Left lobe of liver (tissue), 2 donors: ENCODE measurements around the gene SPATA12. TPM values are rescaled to one million over a fixed set of nuclear protein-coding genes. Genes with fewer than 3 reads are reported as not detected.
A peak's percentile ranks its signal among the peaks of the same experiment; 100 is the strongest.

Experiments
- ATAC-seq: fragments of 200-7000 bp; cut with Tn5 transposase; one replicate; pipeline ENCODE4 v1.9.1; 2020; ENCODE audit warnings: mild to moderate bottlenecking, moderate library complexity
- DNase-seq: peaks from one replicate; pipeline ENCODE4 v3.0.0-alpha.2; 2020; ENCODE audit warnings: low spot score
- total RNA-seq: library from RNA; stranded (reverse); gene quantifications from one replicate; pipeline ENCODE4 v1.2.1, GENCODE V29; 2021
- donor health status: DM: no; HTN: no; CAD: no; lungs with moderate emphysema.
- donor health status: DM: no; HTN: yes; CAD: no.

SPATA12 gene, protein sequence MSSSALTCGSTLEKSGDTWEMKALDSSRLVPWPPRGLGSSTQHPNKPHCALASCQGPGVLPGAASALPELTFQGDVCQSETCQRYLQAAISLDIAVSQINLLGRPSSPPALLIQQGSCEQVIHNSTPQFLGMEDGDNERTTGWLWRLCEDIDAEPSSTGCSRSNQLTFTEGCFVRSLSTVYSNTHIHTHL
- total RNA-seq, result not detected

DNA sequence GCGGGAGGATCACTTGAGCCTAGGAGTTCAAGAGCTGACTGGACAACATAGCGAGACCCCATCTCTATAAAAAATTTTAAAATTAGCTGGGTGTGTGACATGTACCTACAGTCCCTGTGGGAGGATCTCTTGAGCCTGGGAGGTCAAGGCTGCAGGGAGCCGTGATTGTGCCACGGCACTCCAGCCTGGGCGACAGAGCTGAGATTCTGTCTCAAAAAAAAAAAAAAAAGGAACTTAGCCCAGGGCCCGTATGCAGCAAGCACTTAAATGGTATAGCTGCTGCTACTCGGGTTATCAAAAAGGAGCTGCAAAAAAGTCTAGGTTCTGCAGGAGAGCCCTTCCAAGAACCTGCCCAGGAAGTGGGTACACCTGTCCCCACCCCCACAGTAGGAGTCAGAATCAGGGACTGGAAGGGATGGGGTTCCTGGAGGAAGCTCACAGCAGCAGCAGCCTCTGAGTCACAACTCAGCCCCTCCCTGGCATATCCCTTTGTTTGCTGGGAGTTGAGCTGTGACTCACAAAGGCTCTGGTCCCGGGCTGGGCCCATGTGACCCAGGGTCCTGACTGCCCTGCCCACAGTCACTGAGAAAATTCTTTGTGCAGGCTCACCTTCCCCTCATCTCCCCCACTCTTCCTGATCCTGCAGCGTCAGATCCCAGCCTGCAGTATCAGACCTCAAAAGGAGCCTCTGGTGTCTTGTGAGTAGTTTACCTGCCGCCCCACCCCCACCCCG, at the start of gene SPATA12:
TSS of gene SPATA12 (plus strand) at position 576 of the 733 bp plus-strand sequence. CDS start 13,031 bp downstream, outside the sequence.
- DNase-seq (no peak), ATAC-seq (peak; percentile 54)

DNA sequence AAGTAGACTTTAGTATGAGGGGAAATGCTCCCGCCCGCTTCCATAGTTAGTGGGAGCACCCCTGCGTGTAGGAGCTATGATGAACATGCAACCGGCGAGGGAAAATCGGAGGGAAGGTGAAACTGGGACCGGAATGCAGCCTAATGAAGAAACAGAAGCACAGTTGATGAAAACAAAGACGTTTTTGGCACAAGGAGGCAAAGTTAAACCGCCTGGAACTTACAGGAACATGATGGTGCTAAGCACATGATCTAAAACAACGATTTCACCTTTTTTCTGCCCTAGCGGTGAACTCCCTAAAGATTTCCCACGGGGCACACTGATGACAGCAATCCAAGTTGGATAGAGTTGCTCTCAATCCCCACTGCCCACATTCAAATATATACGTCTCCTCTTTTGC, 49.4 kb upstream of the SPATA12 start:
- DNase-seq (no peak), ATAC-seq (no peak)

DNA sequence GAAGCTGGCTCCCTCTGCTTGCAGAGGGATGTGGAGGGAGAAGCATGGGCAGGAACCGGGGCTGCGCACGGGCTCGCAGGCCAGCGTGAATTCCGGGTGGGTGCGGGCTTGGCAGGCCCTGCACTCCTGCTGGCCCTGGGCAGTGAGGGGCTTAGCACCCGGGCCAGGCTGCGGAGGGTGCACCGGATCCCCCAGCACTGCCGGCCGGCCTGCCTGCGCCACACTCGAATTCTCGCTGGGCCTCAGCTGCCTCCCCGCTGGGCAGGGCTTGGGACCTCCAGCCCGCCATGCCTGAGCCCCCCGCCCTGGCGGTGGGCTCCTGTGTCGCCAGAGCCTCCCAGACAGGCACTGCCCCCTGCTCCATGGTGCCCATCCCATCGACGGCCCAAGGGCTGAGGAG, 47.6 kb upstream of the SPATA12 start:
- ATAC-seq (no peak), DNase-seq (no peak)

DNA sequence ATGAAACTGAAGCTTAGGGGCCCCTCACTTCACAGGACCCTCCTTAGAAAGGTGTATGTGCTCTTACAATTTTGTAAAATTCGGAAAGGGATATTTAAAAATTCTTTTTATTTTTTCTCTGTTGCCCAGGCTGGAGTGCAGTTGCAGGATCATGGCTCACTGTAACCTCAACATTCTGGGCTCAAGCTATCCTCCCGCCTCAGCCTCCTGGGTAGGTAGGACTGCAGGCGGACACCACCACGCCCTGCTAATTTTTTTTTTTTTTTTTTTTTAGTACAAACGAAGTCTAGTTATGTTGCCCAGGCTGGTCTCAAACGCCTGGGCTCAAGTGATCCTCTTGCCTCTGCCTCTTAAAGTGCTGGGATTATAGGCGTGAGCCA, 45.1 kb upstream of the SPATA12 start:
- DNase-seq, result no peak
- ATAC-seq, result no peak

DNA sequence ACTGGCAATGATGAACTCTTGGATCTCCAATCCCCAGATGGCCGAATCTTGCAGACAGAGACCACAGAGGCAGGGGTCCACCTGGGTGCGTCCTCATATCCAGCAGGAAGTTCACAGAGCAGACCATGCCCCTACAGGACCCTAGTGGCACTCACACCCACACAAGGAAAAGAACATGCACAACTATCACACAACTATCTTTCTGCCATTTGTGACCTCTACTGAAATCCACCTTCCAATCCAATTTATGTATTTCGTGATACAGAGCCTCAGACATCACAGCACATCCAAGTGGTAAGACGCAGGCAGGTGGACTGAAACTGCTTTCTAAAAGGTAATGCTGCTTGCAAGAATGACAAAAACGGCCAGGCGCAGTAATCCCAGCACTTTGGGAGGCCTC, 44.6 kb upstream of the SPATA12 start:
- ATAC-seq (no peak), DNase-seq (no peak)

DNA sequence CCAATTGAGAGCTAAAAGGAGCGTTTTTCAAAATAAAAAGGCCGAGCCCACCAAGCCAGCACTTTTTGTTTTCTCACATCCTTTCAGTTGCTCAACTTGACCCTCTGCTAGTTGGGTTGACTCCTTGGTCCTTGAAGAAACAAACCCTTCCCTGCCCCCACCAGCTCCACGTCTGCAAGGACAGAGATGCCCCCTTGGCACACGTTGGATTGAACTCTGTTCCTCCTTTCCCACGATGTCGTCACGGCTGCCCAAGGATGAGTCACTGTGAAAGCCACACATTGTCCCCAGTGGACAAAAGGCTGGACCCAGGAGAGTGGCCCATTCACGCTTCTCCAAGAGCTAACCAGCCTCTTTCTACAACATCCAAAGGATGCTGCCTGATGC, 43.0 kb upstream of the SPATA12 start:
- ATAC-seq, result no peak
- no peak for DNase-seq

DNA sequence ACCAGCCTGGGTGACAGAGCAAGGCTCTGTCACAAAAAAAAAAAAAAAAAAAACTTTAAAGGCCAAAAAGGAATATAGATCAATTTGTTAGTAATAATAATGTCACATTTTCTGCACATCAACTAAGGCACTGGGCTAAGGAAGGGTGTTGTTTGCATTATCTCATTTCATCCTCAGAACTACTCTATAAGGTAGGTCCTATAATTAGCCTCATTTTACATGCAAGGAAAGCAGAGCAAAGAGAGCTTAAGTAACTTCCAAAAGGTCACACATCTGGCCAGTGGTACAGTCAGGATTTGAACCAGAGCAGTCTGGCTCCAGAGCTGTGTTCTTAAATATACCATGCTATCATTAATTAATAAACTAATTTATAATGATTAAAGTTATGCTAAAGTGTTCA, 42.2 kb upstream of the SPATA12 start:
- DNase-seq (no peak), ATAC-seq (no peak)

DNA sequence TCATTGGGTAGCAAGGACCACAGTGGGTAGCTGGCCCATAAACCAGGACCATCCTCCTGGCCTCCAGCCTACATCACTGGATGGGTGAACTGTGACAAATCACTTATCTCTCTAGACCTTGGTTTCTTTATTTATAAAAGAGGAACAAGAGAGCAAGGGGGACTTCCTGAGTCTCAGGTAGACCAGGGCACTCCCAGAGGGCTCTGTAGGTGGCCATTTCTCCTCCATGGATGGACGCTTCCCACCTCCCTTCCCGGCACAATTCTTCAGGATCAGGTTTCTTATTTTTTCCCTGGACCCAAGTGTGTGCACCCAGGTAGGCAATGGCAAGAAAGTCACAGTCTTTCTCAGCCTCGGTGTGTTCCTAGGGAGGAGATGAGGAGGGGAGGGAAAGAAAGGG, 41.4 kb upstream of the SPATA12 start:
- DNase-seq (no peak), ATAC-seq (no peak)

DNA sequence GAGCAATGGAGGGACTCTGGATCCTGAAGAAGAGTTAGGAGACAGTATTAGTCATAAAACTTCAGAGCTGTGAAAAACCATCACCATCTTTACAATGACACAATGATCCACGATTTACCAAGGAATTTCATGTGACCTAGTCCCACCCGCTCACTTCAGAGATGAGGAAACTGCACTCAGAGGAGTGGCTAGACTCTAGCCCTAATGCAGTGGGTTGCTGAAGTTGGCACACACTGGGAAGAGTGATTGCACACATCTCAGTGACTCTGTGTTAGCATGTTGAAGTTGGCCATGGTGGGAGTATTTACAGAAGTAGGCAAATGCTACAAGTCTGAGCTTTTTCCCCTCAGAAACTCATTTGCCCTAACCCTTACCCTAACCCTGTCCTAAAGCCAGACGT, 35.2 kb upstream of the SPATA12 start:
- ATAC-seq (no peak), DNase-seq (no peak)

DNA sequence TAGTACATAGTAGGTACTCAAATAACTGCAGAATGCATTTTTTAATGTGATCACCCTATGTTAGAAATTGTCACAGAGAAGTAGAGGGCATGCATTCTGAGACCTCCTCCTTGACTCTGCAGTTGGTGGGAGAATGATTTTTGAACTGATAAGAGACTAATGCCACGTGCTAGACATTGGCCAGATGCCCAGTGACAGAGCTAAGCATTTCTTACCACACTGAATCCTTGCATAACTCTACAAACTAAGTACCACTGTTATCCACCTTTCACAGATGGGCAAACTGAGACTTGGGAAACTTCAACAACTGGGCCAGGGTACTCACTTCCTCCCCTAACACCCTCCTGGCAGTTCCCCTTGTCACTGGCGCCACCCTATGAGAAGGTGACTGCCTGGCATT, 33.5 kb upstream of the SPATA12 start:
- DNase-seq, result no peak
- ATAC-seq, result no peak

DNA sequence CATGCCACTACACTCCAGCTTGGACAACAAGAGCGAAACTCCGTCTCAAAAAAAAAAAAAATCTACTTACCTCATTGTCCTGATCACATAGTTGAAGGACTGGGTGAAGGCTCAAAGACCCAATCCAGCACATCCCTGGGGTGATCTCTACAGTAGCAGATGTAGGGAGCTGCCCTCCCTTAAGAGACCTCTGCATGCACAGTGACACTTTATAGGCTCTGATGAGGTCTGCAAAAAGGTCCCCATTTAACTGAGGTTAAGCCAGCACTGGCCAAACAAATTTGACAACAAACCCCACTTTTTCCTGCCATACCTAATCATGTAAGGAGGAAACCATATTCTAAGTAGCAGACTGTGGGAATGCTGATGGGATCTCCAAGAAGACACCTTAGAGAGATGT, 31.1 kb upstream of the SPATA12 start:
- ATAC-seq (no peak), DNase-seq (no peak)

DNA sequence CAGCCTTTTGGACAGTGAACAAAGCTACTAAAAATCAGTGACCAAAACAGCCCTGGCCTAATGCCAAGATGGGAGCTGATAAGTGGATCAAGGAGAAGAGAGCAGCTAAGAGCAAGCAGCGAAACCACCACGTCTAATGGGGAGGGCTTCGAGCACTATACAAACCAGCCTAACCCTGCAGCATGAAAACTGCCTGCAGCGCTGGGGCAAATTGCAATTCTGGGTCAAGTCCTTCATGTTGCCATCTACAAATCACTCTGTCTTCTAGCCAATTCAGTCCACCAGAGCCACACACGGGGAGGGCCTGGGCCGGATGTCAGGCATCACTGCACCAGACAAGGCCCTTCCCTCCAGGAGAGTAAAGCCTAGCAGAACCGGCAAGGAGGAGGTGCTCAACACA, 30.5 kb upstream of the SPATA12 start:
- DNase-seq, result no peak
- ATAC-seq, result no peak

DNA sequence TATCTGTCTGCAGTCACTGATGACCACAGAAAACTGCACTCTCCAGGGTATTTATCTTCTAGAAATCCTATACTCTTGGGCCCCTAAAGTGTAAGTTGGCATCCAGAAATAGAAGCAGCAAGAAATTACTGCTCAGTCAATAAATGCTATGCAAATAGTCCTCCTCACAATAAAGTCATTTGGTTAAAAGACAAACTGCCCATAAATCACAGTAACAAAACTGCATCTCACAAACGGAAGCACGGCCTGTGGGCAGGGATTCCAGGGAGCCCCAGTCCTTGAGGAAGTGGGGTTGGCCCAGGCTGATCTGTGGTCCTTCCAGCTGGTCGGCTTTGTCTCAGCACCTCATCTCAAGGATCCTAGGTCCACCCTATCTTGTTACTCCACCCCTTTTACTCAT, 29.7 kb upstream of the SPATA12 start:
- DNase-seq (no peak), ATAC-seq (no peak)

DNA sequence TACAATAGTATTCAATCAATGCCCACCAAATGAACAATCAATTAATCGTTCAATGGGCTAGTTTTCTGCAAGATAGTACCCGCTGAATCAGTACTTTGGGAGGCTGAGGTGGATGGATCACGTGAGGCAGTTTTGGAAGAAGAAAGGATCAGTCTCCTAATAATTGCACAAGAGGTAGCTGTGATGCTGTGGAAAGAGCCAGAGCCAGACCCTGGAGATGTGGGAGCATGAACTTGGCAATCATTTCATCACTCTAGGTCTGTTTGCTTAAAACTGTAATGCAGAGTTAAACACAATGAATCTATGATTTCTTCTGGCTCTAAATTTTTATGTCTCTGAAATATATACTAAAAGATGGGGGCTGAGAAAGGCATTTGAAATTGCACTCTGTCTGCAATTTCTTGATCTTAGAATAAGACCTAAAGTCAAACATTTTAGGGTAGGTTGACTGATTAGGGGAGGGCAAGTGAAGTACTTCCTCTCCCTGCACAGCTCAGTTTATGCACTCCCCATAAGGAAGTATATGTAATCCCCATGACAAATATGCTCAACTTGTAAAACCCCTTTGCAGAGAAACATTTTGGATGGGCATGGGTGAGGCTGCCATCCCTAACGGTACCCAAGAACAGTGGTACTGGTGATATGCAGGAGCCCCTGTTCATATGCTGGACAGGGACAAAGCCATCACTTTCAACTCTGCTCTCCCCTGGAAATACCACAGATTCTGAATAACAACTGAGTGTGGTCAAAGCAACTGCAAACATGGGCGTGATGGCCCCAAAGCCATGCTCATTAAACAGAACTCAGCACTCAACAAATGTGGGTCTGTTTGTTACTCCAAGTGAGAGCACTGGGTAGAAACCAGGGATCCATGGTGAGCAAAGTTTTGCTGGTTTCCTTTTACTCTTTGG, 28.6 kb upstream of the SPATA12 start:
- ATAC-seq, result no peak
- DNase-seq, result no peak

DNA sequence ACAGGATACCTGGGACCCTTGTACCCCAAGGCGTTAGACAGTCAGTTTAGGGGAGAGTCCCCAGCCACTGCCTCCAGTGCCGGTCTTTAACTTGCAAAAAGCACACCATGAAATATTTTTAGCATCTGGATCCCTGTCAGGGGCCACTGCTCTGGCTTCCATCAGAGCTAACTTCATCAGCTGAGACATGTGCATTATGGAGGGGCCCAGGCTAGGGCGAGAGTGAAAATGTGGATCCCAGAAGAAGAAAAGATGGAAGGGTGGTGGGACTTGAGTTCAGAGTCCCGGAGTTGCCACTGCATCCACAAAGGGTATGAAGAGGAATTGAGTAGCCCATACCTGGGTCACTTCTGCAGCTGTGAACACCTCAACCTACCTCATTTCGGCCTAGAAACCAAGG, 23.5 kb upstream of the SPATA12 start:
- no peak for ATAC-seq
- no peak for DNase-seq

DNA sequence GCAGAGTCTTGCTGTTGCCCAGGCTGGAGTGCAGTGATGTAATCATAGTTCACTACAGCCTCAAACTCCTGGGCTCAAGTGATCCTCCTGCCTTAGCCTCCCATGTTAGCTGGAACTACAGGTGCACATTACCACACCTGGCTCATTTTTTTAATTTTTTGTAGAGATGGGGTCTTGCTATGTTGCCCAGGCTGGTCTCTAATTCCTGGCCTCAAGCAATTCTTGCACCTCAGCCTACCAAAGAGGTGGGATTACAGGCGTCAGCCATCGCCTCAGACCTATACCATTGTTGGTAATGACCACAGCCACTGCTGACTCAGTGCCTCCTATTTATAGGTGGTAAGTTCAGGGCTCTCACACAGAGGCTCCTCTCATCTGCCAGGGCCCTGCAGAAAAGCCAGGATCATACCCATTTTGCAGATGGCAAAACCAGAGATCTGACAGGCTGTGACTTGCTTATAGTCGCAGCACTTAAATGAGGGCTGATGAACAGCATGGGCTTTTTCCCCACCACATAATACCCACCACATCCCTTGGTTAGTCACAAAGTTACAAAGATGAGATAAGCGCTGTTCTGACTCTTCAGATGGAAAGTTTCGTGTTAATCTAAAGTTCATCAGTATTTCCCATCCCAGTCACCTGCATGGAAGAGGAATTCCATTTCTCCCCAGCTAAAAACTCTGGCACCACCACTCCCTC, 21.8 kb upstream of the SPATA12 start:
- ATAC-seq (no peak), DNase-seq (no peak)

DNA sequence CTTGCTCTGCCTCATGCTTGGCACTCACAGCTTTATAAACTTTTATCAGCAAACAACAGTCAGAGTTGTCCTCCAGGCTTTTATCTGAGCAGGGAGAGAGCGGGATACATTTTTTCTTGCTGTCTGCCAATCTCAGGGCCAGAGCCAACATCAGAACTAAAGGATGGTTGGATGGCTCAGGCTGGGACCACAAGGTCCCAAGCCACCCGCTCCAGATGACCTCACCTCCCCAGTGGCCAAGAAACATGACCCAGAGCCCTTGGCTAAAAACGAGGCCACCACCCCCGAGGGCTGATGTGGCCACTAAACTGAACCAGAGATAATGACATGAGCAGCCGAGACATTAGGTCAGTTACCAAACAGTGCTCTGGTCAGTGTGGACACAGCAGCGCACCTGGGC, 18.8 kb upstream of the SPATA12 start:
- no peak for ATAC-seq
- no peak for DNase-seq

DNA sequence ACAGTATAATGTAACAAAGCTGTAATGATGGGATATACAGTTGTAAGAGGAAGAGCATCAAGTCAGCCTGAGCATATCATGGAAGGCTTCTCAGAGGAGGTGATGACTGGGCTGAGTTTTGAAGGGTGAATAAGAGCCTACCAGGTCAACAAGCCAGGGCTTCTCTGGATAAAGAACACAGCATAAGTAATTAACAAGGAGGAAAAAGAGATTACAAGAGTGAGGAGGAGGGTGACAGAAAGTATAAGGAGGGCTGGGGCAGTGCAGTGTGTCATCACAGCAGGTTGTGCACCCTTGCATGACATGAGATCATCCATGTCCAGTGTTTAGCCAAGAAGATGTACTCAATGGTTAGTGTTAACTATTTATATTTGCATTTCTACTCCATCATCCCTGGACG, 16.9 kb upstream of the SPATA12 start:
- no peak for DNase-seq
- ATAC-seq, result no peak

DNA sequence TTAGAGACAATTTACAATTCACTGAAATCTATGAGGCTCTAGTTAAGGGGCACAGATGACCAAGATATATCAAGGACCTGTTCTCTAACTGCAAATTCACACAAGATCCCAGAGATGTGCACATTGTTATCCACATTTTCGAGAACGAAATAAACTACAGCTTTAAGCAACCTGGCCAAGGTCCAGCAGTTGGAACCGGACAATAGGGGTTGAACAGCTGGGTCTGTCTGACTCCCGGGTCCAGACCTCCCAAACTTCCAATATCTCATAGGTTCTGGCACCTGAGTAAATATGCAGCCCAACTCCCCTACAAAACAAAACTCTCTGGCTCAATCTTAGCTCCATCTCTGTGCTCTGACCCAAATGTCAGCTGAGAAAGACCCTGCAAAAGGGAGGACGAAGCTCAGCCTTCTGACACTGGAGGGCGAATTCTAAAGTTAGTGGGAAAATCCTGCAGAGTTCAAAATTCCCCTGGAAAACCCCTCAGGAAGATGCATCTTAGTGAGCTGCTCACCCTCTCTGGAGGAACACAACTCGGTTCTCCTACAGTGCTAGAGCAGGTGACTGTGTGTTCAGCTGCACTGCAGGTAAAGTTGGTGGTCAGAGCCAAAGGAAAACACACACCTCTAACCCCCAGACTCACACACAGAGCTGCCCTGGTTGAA, 14.2 kb upstream of the SPATA12 start:
- DNase-seq (no peak), ATAC-seq (no peak)

DNA sequence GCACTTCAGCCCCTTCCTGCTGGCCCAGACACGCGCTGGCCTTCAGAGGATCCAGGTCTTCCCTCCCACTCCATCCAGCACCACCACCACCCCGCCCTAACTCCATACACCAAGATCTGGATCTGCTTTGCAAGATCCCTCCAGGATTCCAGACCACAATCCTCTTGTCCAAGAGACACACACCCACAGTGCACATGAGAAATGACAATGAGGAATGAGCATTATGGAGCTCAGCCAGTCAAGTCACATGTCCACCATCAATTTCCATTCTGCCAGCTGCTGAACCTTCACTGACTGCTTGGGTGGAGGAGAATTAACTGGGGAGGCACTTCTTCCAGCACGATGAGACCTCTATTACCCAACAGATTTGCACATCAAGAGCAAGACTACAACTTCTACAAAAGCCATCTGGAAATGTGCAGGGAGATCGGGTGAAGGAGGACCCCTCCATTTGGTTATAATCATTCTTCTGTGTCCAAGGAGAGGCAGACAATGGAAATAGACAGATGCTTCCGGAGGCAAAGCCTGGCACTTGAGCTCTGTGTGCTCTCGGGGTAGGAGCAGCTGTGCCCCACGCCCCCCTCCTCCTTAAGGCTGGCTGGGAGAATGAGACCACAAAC, 12.3 kb upstream of the SPATA12 start:
- DNase-seq (no peak), ATAC-seq (peak; percentile 17)
